ENCODE results near the gene DOK5.

The DOK5 gene

DNA sequence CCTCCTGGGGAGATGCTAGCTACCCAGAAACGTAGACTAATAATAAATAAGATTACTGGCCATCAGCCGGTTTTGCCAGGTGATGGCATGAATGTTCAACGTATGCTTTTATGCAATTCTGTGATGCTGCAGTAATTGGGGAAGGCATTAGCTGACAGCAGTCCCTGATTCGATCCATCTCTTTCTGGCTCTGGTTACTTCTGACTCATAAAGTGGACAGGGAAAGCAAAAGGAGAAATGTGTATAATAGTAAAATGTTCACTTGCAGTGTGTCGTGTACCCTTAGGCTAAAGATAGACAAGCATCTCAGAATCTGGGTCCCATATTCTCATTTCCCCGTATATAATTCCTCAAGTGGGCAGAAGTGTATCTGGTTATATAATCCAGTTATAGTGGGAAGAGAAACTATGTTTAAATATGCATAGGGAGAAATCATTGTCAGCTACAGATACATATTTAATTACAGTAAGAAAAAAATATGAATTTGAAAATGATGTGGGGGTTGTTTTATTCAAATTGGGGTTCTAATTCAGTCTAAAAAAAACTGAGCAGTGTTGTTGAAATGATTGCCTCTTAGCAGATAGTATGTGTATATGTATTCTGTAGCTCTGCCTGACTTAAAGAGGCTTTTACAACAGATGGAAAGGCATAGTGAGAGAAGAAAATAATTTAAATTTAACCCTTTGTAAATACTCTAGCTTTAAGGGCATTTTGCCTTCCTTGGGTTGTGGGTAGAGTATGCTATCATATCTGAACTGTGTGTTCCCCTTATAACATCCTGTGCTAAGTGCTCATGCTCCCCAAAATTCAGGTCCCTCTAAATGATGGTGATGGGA, 40.6 kb downstream of the DOK5 start:
- DNase-seq (ENCODE audit: low spot score), result no peak

DNA sequence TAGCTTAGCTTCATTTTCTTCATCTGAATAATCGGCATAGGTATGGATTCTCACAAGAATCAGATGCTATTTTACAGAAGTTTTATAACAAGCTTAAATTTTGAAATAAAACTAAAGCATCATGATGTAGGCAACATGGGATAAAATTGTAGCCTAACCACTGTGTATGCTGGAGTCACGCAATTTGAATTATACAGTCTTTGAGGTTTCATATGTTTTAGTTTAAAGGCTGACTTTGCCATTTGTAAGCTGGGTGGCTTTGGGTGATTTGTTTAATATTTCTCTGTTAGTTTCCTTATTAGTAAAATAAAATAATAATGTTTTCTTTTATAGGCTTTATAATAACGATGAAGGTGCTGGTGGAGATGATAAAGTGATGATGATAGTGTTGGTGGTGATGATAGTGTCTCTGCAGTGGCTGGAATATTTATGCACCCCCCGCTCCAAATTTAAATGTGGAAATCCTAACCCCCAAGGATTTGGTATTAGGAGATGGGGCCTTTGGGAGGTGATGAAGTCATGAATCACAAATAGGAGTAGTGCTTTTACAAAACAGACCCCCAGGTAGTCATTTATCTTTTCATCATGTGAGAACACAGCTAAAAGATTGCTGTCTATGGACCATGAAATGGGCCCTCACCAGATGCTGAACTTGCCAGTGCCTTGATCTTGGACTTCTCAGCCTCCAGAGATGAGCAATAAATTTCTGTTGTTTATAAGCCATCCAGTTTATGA, 42.0 kb downstream of the DOK5 start:
- DNase-seq (ENCODE audit: low spot score), result no peak

DNA sequence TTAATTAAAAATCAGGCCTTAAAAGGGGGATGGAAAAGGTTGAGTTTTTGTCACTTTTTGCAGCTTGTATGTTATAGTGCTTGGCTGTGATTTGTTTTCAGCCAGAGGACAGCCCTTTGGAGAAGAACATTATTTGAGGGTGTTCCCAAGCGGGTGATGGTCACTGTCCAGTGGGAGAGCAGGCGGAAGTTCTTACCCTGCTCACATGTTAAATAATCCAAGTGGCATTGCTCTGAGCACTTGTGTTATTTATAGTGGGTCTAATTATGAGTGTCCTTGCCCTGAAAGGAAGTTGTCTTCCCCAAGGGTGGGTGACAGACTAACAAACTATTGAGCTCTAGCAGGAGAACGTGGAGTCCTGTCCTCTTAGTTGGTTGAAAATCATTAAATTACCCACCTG, 49.5 kb downstream of the DOK5 start:
- DNase-seq (ENCODE audit: low spot score), result no peak

DNA sequence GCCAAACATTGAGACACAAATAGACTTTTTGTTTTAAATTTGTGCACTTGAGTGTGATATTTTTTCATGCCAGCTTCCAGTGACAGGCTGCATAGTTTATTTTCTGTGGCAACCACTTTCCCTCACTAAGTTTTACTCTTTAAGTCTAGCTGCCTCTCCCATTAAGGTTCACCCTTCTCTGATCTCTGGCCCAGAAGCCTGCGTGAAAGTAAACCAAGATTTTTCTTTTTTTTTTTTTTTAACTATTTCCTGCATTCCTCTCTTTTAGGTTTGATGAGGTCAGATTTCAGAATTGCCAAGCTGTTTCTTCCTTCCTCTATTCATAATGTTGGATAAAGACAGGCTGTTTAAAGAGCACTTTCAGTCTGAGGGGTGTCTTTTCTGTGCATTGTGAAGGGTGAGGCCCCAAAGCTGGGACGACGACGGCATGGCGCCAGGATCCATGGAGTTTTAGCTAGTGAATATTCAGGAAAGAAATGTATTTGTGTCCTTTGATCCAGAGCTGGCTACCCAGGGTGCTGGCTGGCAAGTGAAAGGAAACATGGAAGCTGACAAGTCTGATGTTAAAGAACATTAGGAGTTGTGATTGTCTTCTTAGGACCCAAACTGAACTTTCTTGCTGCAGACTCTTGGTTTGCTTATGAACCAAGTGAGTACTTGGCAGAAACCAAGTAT, 50.7 kb downstream of the DOK5 start:
- DNase-seq (ENCODE audit: low spot score), result no peak

DNA sequence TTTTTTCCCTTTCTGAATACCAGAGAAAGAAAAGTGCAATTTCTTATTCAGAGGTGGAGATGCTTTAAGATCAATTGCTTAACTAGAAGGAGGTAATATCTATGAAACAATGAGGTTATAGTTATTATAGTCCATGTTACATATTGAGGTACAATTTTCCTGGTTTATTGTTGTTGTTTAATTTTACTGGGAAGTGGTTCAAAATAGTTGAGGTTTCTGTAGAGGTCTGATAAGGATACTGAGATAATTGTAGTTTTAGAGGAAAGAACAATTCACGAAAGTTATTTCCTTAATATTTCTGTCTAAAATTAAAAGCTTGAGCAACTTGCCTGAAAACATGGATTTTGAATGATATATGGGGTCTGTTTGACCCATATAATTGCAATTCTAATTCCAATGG, 51.4 kb downstream of the DOK5 start:
- no peak for DNase-seq (ENCODE audit: low spot score)

DNA sequence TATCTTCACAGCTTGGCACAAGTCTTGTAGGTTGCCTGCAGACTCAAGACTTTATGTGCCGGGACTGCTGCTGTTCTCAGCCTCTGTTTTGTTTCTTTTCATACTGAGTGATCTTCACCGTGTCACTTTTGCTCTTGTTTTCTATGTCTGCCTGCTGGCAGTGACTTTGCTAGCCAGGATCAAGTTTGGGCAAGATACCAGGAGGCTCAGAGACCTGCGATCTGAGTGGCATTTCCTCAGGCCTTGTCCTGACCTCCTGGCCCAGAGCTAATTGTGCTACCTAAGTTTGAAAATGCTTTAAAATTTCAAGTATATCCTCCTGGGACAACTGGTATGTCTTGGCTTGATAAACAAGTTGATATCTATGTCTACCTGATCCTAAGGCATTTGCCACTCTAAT, 57.2 kb downstream of the DOK5 start:
- no peak for DNase-seq (ENCODE audit: low spot score)

DNA sequence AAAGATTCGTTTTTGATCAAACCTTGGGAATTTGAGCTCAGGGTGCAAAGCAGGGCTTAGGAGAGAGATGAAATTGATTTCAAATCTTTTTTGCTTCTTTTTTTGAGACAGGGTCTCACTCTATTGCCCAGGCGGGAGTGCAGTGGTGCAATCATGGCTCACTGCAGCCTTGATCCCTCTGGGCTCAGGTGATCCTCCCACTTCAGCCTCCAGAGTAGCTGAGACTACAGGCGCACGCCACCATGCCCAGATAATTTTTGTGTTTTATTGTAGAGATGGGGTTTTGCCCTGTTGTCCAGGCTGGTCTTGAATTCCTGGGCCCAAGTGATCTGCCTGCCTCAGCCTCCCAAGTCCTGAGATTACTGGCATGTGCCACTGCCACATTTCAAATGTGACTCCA, 58.7 kb downstream of the DOK5 start:
- DNase-seq (ENCODE audit: low spot score), result no peak

DNA sequence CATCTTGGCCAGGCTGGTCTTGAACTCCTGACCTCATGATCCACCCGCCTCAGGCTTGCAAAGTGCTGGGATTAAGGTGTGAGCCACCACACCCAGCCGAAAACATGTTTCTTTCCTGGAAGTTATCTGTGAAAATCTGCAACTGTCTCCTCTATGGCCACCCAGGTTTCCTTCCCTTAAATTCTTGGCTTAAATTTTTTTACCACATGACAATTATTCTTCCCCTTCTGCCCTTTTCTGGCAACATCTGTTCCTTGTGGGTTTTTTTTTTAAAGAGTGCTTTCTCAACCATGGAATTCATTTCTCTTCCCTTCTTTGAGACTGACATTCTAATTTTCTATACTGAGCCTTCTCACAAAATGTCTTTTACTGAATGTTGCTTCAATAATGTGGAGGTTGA, 59.6 kb downstream of the DOK5 start:
- DNase-seq (ENCODE audit: low spot score), result no peak

DNA sequence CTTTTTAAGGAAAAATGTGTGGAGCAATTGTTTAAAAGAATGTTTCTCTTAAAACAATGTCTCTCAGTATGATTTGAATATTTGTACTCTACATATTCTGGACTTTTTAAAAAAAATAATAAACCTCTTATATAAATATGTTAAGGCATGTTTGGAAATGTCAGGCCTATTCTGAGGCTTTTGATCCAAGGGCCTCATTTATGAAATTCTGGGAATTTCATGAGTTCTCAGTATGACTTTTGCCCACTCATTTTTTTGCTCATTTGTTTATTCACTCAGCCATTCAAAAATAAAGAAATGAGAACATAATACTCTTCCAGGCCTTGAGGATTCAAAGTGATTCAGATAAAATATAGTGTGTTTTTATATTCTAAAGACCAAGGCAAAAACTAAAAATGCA, 60.4 kb downstream of the DOK5 start:
- no peak for DNase-seq (ENCODE audit: low spot score)

DNA sequence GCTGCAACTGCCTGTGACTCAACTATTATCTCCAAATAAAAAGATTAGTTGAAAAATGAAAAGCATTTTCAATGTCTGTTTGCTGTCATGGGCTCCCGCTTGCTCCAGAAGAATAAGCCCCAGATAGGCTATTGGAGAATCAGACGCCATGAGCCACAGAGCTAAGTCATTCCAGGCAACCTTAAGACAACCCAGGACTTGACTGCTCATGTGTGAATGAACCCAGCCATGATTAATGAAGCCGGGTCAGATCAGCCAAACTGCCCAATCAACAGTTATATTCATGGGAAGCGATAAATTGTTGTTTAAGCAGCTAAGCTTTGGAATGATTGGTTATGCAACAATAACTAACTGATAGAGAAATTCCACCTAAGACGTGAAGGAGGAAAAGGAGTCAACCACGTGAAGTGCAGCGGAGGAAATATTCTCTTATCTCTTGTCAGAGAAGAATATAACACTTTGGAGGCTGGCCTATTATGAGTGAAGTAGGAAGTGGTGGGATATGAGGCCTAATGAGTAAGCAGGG, 64.2 kb downstream of the DOK5 start:
- no peak for DNase-seq (ENCODE audit: low spot score)

DNA sequence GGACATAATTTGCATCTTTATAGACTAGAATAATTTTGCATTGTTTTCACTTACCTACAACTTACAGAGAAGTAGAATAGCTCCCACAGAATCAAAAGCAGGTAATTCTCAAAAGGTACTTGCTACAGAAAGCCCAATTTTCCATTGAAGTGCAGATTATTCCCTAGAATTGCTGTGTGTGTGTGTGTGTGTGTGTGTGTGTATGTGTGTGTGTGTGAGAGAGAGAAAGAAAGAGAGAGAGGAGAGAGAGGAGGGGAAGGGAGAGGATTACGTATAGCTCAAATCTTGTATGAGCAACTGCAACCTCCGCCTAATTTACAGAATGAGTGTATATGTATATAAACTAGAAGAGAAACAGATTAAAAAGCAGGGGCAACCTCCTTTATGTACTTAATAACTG, 68.0 kb downstream of the DOK5 start:
- no peak for DNase-seq (ENCODE audit: low spot score)

DNA sequence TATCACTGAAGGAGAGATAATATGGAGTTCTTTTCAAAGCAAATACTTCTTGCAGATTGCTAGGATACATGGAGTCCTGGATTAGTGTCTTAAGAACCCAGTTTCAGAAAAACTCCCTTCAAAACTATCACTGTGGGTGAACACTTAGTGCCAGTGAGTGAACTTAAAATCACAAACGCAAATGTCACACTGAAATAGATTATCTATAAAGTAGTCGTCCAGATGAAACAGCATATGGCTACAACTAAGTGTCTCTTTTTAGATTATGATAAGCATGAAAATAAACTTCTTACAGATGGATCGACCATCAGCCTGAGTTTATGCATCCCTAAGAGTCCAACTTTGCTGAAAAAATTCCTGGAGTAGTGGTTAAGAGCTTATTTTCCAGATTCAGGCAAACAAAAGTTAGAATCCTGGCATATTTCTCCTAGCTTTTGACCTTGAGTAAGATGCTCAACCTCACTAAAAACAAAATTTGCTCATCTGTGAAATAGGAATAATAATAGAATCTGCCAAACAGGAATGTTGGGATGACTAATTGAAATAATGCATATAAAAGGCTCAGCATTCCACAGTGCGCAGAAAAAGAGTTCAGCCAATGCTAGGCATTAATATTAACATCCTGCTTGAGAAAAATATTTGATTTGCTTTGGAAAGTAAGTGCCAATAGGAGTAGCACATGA, 70.4 kb downstream of the DOK5 start:
- DNase-seq (ENCODE audit: low spot score), result no peak

DNA sequence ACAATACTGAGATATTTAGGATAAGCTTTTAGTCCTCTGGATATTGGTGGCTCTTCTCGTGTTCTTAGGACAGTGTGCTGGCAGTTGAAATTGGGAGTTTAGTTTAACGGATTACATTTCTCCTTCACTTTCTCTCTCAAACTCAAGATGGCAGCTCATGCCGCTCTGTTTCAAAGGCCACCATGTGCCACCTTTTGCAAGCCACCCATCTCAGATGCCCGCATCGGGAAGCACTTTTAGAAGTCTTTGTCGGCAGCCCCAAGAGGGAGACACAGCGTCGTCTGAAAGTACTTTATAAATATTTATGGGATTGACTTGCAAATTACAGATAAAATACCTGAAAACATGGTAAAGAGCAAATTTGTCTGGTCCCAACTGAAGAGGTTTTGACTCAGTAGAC, 73.5 kb downstream of the DOK5 start:
- no peak for DNase-seq (ENCODE audit: low spot score)

DNA sequence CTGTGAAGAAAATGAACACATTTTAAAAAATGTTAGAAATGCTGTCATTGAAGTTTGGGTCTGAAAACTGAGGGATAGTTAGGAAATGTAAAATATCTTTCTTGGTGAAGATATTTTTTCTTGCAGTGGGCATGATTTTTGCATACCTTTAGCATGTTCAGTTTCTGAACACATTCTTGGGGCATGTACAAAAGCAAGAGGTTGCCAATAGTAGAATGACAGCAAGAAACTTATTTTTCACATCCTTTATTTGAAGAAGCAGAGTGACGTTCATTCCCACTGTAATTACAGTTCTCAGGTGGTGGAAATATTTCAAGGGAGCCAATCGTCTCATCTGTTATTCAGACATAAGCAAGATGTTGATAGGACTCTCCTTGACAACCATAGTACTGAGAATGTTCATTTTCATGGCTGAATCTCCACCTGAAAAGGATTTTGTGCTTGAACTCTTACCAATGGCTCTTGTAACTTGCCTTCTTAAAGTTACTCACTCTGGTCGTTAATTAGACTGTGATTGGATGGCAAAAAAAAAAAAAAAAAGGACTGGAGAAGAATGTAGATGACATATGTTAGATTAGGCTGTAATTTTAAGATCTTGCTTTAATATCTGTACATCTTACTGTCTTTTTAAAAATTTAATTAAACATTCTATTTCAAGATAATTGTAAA, 74.4 kb downstream of the DOK5 start:
- DNase-seq (ENCODE audit: low spot score), result no peak

DNA sequence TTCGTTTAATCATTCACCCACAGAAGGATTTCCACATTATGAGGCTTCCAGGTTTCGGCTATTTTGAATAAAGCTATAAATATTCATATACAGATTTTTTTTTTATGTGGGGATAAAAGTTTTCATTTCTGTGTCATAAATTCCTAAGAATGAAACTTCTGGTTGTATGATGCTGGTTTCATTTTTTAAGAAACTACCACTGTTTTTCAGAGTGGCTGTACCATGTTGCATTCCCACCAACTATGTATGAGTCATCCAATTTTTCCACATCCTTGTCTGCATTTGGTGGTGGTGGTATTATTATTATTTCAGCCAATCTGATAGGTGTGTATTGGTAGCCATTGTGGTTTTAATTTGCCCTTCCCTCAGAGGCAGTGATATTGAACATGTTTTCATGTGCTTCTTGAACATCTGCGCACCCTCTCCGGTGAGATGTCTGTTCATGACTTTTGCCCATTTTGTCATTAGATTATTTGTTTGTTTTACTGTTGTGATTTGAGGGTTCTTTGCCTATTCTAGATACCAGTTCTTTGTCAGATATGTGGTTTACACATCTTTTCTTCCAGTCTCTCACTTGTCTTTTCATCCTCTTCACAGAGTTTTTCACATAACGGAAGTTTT, 75.5 kb downstream of the DOK5 start:
- no peak for DNase-seq (ENCODE audit: low spot score)

DNA sequence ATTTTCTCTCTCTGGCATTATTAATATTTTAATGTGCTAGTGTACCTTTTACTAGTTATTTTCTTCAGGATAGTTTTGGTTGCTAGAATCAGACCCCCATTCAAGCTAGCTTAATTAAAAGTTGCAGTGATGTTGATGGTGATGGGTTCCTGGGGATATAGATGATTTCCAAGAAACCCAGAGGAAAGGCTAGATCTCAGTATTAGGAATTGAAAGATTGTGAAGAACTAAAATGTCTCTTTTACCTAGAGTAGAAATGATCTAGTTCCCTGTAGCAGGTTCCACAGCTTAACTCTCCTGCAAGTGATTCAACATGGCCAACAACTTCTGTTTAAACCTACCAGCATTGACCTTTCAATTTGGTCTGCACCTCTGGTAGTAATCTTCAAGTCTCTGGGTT, 78.6 kb downstream of the DOK5 start:
- no peak for DNase-seq (ENCODE audit: low spot score)

DNA sequence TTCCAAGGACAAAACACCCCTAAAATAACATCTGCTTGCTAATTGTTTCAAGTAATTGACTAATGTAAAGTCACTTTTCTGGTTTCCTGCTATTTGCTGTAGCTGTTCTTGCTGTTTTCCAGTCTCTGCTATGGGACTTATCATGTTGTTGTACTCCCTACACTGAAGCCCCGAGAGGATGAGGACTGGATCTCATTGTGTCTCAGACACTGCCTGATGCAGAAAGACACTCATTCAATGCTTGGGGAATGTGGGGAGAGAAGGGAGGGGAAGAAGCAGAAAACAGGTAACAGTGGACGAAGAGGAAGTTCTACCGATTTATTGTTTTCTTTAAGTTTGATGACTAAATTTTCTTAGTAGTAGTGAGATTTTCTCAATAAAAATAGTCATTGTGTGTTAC, 79.8 kb downstream of the DOK5 start:
- DNase-seq (ENCODE audit: low spot score), result no peak

DNA sequence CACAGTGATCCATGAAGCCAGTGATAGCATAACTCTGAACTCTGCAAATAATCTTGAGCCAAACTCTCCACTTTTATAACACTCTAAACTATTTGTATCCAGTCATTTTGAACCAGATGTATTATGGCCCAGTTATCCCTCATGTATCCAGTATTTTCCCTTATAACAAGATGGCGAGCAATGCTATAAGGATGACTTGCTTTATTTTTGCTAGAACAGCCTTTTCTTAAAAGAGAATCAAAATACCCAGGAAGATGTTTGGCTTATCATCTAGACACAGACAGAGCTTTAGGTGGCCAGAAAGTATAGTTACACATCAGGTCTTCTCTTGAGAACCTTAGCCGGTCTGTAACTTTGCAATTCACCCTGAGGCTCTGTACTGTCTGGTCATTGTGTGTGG, 81.0 kb downstream of the DOK5 start:
- DNase-seq (ENCODE audit: low spot score), result no peak

DNA sequence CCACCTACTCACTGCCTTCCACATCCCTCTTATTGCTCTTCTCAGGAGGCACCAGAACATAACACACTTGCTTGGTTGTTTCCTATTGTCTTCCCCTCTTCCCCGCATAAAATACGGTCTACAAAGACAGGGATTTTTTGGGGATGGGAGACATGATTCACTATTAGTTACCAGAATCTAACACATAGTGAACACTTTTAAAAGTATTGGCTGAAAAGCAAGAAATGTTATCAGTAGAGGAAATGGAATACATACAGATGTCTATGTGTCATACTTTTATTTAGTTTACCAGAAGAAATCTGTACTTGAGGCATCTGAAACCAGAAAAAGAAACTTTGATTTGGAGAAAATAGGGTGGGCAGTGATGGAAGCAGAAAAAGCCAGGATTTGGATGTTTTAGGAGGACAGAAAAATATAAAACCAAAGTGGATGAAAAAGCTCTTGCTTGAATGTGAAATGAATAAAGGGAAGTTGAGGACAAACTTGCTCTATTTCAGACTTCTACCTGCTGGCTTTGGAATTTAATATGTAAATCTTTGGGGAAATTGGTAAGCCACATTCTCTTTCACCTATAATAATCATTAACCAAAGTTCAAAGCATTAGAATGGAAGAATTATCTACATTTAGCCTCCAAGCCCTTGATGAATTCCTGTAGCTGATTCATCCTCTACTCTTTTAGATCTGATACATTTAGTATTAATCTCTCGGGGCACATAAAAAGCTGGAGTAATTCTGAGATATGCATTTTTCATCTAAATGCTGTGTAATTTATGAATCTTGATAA, 82.6 kb downstream of the DOK5 start:
- DNase-seq (ENCODE audit: low spot score), result no peak

DNA sequence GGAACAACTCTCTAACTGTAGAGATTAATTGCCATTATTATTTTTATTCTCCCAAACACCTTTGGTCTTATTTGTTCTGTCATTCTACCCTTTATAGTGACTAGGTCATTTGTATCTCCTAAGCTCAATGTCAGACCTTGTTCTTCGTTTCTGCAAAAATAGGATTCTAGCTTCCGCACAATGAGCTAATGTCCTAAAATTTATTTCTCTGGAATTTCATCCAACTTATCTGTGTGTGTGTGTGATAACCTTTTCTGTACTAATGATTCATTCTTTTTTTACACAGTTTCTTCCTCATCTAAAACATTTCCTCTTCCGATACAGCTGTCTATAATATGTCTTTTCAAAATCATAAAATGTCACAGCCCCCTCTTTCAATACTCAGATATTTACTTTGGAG, 84.5 kb downstream of the DOK5 start:
- DNase-seq (ENCODE audit: low spot score), result no peak

DNA sequence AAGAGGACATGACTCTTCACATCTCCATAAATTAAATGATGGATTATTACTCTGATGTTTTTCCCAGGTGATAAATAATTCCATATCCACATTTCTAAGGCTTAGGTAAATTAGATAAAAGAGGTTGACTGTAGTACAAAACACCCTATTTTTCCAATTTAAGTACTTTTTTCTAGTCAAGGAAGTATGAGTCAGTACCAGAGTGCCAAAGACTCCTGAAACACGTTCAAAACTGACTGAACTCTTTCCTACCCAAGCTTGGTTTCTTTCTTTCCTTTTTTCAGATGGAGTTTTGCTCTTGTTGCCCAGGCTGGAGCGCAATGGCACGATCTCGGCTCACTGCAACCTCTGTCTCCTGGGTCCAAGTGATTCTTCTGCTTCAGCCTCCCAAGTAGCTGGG, 85.0 kb downstream of the DOK5 start:
- DNase-seq (ENCODE audit: low spot score), result no peak

Measured in CD4-positive, alpha-beta T cell treated with Interleukin-15 for 4 hours (primary cell).